Naive thymus-derived CD4-positive, alpha-beta T cell (primary cell): Measurements from ENCODE around the gene PBX4. TPM values are rescaled to one million over a fixed set of nuclear protein-coding genes. Genes with fewer than 3 reads are reported as not detected.

Experiments
- polyA plus RNA-seq, 2 donors: library from polyadenylated mRNA; unstranded; fragments of 300-500 nt; fragmentation: Illumina TruSeq; gene quantifications; one replicate each; pipeline ENCODE4 v1.2.3, GENCODE V29; 2021
- total RNA-seq, 6 experiments: library from RNA in 5 of 6; stranded (reverse) in 5 of 6; gene quantifications; 1 replicate in 5 of 6; 2 replicates in 1 of 6; pipeline ENCODE4 v1.2.3 and lab custom pipeline; 2021 to 2026

Gene PBX4
- total and polyA plus RNA-seq, 7 experiments from 2014 or later, result 3.8 to 42.7 (median 30.9) TPM

Other genes with a start within 250 kb of the PBX4 start
- gene GATAD2A, start 213.0 kb downstream of the PBX4 start, total RNA-seq, result 100 to 1,000 TPM in 4 of 5 experiments, 10 to 100 TPM in 1; 97.9 to 123 (median 116) TPM
- gene GATAD2A, start 213.0 kb downstream of the PBX4 start, polyA plus RNA-seq, result 10 to 100 TPM; 11.3 to 25.7 TPM
- 10 to 100 TPM in 1 of 5 experiments, 1 to 10 TPM in 4; 3.3 to 11.3 (median 5.2) TPM for gene TSSK6, start 103.1 kb downstream of the PBX4 start, total RNA-seq
- 1 to 10 TPM; 1.4 to 4.2 TPM for gene TSSK6, start 103.1 kb downstream of the PBX4 start, polyA plus RNA-seq
- gene NDUFA13, start 102.5 kb downstream of the PBX4 start, total RNA-seq, result 100 to 1,000 TPM; 172 to 362 (median 176) TPM
- gene NDUFA13, start 102.5 kb downstream of the PBX4 start, polyA plus RNA-seq, result 100 to 1,000 TPM; 363 to 380 TPM
- 10 to 100 TPM in 3 of 5 experiments, 1 to 10 TPM in 2; 3.3 to 18.2 (median 12.7) TPM for gene YJEFN3, start 89.8 kb downstream of the PBX4 start, total RNA-seq
- under 1 TPM in 1 of 2 donors, not detected in 1; 0.68 TPM for gene YJEFN3, start 89.8 kb downstream of the PBX4 start, polyA plus RNA-seq
- gene CILP2, start 80.4 kb downstream of the PBX4 start, total RNA-seq, result under 1 TPM in 4 of 5 experiments, not detected in 1; 0.32 to 0.53 (median 0.49) TPM
- gene CILP2, start 80.4 kb downstream of the PBX4 start, polyA plus RNA-seq, result under 1 TPM; 0.27 to 0.69 TPM
- 10 to 100 TPM; 64.4 to 91.7 (median 75.0) TPM for gene LPAR2, start 9.5 kb upstream of the PBX4 start, total RNA-seq
- gene LPAR2, start 9.5 kb upstream of the PBX4 start, polyA plus RNA-seq, result 10 to 100 TPM; 16.5 to 43.2 TPM
- gene GMIP, start 25.0 kb upstream of the PBX4 start, total RNA-seq, result 100 to 1,000 TPM in 3 of 5 experiments, 10 to 100 TPM in 2; 97.2 to 141 (median 109) TPM
- 10 to 100 TPM; 32.9 to 68.6 TPM for gene GMIP, start 25.0 kb upstream of the PBX4 start, polyA plus RNA-seq
- 100 to 1,000 TPM in 2 of 5 experiments, 10 to 100 TPM in 3; 86.5 to 138 (median 98.9) TPM for gene ATP13A1, start 45.0 kb upstream of the PBX4 start, total RNA-seq
- 10 to 100 TPM; 22.2 to 52.7 TPM for gene ATP13A1, start 45.0 kb upstream of the PBX4 start, polyA plus RNA-seq
- 100 to 1,000 TPM in 2 of 5 experiments, 10 to 100 TPM in 3; 67.8 to 202 (median 74.9) TPM for gene ZNF101, start 50.2 kb upstream of the PBX4 start, total RNA-seq
- 100 to 1,000 TPM; 113 to 143 TPM for gene ZNF101, start 50.2 kb upstream of the PBX4 start, polyA plus RNA-seq
- 10 to 100 TPM in 4 of 5 experiments, 1 to 10 TPM in 1; 7.0 to 35.0 (median 30.3) TPM for gene ZNF14, start 114.4 kb upstream of the PBX4 start, total RNA-seq
- gene ZNF14, start 114.4 kb upstream of the PBX4 start, polyA plus RNA-seq, result 10 to 100 TPM; 15.6 to 17.6 TPM
- 10 to 100 TPM; 20.4 to 93.9 (median 55.7) TPM for gene ZNF506, start 203.1 kb upstream of the PBX4 start, total RNA-seq
- 10 to 100 TPM; 23.5 to 35.9 TPM for gene ZNF506, start 203.1 kb upstream of the PBX4 start, polyA plus RNA-seq
- 10 to 100 TPM in 4 of 5 experiments, 1 to 10 TPM in 1; 9.5 to 33.8 (median 14.8) TPM for gene ZNF253, start 247.2 kb upstream of the PBX4 start, total RNA-seq
- 10 to 100 TPM in 1 of 2 donors, 1 to 10 TPM in 1; 9.8 to 16.0 TPM for gene ZNF253, start 247.2 kb upstream of the PBX4 start, polyA plus RNA-seq